Gastrocnemius medialis (tissue), 4 donors: ENCODE measurements around the gene CCL1.

Experiments
- CTCF ChIP-seq, 5 experiments: fragments of 450-650 bp in 3 of 5; fragments of 200-600 bp in 2 of 5; sonication (generic) in 2 of 5; IDR thresholded peaks in 4 of 5; conservative IDR thresholded peaks in 1 of 5; 1 replicate in 4 of 5; 2 replicates in 1 of 5; pipeline ENCODE4 v1.5.1; 2016 to 2019; ENCODE audit warnings: antibody characterized with exemption in 5 of 5, mild to moderate bottlenecking in 3 of 5, moderate library complexity in 3 of 5
- POLR2A ChIP-seq, 2 donors: fragments of 450-650 bp; IDR thresholded peaks; one replicate each; pipeline ENCODE4 v1.6.1; 2017; ENCODE audit warnings: antibody characterized with exemption in 2 of 2, mild to moderate bottlenecking in 2 of 2, moderate library complexity in 2 of 2

- TF ChIP-seq CTCF (IDR thresholded peaks at IDR 0.05 in 4 of 5, conservative IDR thresholded peaks at IDR 0.05 in 1 of 5) (no peak), POLR2A (IDR thresholded peaks at IDR 0.05) (no peak)
These were observed 12.5 kb upstream of the CCL1 start for GRCh38 chr17:34375426-34375997.
